NT2/D1 (cell line): ENCODE results near the gene CHMP4B.

Experiments
- YY1 ChIP-seq: IDR thresholded peaks from 2 replicates; pipeline ENCODE4 v1.6.1; 2011; ENCODE audit not compliant: insufficient read length, insufficient read depth
- ZNF274 ChIP-seq: IDR thresholded peaks from 2 replicates; pipeline ENCODE4 v1.6.1; 2011; ENCODE audit warnings: mild to moderate bottlenecking, low read depth, low read length

GRCh38 chr20:33781133-33781532, 30.0 kb upstream of the CHMP4B start:
- TF ChIP-seq YY1 (no peak), ZNF274 (no peak)
